ENCODE measurements around the gene FAM199X. TPM values are rescaled to one million over a fixed set of nuclear protein-coding genes. Genes with fewer than 3 reads are reported as not detected.

FAM199X gene
- total RNA-seq, 6 experiments from 2014 or later, result 6.3 to 11.3 (median 7.7) TPM

DNA sequence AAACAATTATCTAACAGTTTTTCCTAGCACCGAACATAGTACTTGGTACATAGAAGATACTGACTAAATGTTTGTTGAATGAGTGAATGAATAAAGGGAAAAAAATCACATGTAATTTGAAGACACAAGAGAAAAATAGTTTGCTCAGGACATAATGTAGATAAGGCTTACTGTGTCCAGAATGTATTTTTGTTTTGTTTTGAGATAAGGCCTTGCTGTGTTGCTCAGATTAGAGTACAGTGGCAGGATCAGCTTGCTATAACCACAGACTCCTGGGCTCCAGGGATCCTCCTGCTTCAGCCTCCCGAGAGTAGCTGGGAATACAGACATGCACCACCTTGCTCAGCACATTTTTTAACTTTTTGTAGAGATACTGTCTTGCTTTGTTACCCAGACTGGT lies 6.5 kb downstream of the FAM199X start:
- no peak for TF ChIP-seq POLR2A (IDR thresholded peaks at IDR 0.05)
- TF ChIP-seq, protein P1, sequence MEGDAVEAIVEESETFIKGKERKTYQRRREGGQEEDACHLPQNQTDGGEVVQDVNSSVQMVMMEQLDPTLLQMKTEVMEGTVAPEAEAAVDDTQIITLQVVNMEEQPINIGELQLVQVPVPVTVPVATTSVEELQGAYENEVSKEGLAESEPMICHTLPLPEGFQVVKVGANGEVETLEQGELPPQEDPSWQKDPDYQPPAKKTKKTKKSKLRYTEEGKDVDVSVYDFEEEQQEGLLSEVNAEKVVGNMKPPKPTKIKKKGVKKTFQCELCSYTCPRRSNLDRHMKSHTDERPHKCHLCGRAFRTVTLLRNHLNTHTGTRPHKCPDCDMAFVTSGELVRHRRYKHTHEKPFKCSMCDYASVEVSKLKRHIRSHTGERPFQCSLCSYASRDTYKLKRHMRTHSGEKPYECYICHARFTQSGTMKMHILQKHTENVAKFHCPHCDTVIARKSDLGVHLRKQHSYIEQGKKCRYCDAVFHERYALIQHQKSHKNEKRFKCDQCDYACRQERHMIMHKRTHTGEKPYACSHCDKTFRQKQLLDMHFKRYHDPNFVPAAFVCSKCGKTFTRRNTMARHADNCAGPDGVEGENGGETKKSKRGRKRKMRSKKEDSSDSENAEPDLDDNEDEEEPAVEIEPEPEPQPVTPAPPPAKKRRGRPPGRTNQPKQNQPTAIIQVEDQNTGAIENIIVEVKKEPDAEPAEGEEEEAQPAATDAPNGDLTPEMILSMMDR (IDR thresholded peaks at IDR 0.05), result no peak
- peaks cover 0 to 4% (median 0%) of the 10 kb centered on the region in 4 donors for H3K36me3 ChIP-seq
- H3K4me1 ChIP-seq, result no peaks in the 10 kb centered on the region
- intact Hi-C loops (cut with DNase I), result no loop called here
- H3K27me3 ChIP-seq, result no peaks in the 10 kb centered on the region
- 50% methylated on average over 2 of the region's 2 CpGs for WGBS (ENCODE audit: insufficient coverage, low coverage, low lambda C conversion rate, missing lambda C conversion rate)
- H3K27ac ChIP-seq, result no peak overlapping the region
- no peak overlapping the region for H3K4me3 ChIP-seq
- DNase-seq, result no peak
- no peaks in the 10 kb centered on the region for H3K9me3 ChIP-seq
- ATAC-seq, result no peak

DNA sequence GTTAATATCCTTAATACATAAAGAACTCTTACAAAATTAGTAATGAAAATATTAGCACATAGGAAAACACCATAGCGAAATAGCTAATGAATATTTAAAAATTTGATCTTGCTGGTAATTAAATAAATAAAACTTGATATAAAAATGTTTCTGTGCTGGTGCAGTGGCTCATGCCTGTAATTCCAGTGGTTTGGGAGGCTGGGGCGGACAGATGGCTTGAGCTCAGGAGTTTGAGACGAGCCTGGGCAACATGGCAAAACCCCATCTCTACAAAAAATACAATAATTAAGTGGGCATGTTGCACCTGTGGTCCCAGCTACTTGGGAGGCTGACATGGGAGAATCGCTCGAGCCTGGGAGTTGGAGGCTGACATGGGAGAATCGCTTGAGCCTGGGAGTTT lies 7.6 kb downstream of the FAM199X start:
- intact Hi-C loops (cut with DNase I), result no loop called here
- no peak for ATAC-seq
- H3K27me3 ChIP-seq, result no peaks in the 10 kb centered on the region
- H3K4me1 ChIP-seq, result no peaks in the 10 kb centered on the region
- 70% methylated on average over 6 of the region's 6 CpGs for WGBS (ENCODE audit: insufficient coverage, low coverage, low lambda C conversion rate, missing lambda C conversion rate)
- no peaks in the 10 kb centered on the region for H3K9me3 ChIP-seq
- no peak for DNase-seq
- H3K36me3 ChIP-seq, result peaks cover 0 to 4% (median 0%) of the 10 kb centered on the region in 4 donors
- no peak for TF ChIP-seq POLR2A (IDR thresholded peaks at IDR 0.05)
- TF ChIP-seq, protein P1 (IDR thresholded peaks at IDR 0.05), result no peak
- H3K4me3 ChIP-seq, result no peak overlapping the region
- H3K27ac ChIP-seq, result no peak overlapping the region

DNA sequence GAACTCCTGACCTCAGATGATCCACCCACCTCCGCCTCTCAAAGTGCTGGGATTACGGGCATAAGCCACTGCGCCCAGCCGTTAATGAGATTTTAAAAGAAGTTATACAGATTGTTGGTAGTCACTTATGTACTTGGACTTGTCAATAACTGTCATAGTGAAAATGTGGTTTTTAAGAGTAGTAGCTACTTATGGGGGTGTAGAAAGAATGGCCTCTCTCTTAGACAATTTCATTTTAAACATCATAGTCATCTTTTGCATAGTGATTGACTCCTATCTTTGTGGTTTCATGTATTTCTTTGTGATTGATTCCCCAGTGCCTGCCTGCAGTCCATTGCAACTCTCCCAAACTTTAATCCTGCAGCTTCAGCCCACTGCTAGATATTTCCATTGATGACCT lies 17.4 kb downstream of the FAM199X start:
- no peak for TF ChIP-seq POLR2A (IDR thresholded peaks at IDR 0.05)
- TF ChIP-seq, protein P1 (IDR thresholded peaks at IDR 0.05), result no peak
- no peaks in the 10 kb centered on the region for H3K9me3 ChIP-seq
- peaks cover 0 to 16% (median 0%) of the 10 kb centered on the region in 4 donors for H3K36me3 ChIP-seq
- no peak overlapping the region for H3K27ac ChIP-seq
- WGBS (ENCODE audit: insufficient coverage, low coverage, low lambda C conversion rate, missing lambda C conversion rate), result 81% methylated on average over 4 of the region's 4 CpGs
- ATAC-seq (no peak), DNase-seq (no peak)
- intact Hi-C loops (cut with DNase I), result no loop called here
- H3K4me1 ChIP-seq, result no peaks in the 10 kb centered on the region
- no peak overlapping the region for H3K4me3 ChIP-seq
- H3K27me3 ChIP-seq, result no peaks in the 10 kb centered on the region

DNA sequence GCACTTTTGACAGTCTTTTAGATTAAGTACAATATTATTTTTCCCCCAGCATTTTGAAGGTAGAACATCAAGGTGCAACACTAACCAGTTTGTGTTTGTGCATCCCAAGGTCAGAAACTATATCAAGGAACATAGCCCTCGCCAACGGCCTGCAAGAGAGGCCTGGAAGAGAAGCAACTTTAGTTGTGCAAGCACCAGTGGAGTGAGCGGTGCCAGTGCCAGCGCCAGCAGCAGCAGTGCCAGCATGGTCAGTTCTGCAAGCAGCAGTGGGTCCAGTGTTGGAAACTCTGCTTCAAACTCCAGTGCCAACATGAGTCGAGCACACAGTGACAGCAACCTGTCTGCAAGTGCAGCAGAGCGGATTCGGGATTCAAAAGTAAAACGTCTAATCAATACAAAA lies 21.7 kb downstream of the FAM199X start:
- ATAC-seq, result peak in 1 of 4 donors; percentile 78
- WGBS (ENCODE audit: insufficient coverage, low coverage, low lambda C conversion rate, missing lambda C conversion rate), result 60% methylated on average over 7 of the region's 8 CpGs
- DNase-seq, result peak in 1 of 3 donors; percentile 64

More for the DNA sequence above, 21.7 kb downstream of the FAM199X start:
- TF ChIP-seq, protein P1 (IDR thresholded peaks at IDR 0.05), result no peak
- no peak for TF ChIP-seq POLR2A (IDR thresholded peaks at IDR 0.05)
- Histone ChIP-seq H3K9me3 (no peaks in the 10 kb centered on the region), H3K4me1 (no peaks in the 10 kb centered on the region), H3K4me3 (no peak overlapping the region), H3K27ac (no peak overlapping the region), H3K27me3 (peaks cover 0 to 4% of the 10 kb centered on the region in 2 donors), H3K36me3 (peaks cover 0 to 28% (median 3%) of the 10 kb centered on the region in 4 donors)
- intact Hi-C loops (cut with DNase I), result no loop called here
